ENCODE data around the gene HS3ST1.

DNA sequence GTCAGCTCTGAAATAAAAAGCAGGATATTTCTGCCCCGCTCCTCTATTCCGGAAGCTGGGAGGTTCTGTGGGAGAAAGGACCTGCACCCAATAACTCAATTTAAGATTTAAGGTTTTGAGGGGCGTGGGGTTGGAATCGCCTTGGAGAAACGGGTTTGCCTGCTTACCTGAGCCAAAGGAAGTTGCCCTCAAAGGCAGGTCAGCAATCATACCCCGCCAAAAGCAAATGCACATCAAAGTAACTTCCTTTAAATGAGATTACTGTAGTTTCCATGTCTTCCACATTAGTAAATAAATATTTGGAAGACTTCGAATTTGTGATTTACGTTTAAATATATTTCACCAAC lies 978 bp upstream of the HS3ST1 start:
- TF ChIP-seq, protein P1, sequence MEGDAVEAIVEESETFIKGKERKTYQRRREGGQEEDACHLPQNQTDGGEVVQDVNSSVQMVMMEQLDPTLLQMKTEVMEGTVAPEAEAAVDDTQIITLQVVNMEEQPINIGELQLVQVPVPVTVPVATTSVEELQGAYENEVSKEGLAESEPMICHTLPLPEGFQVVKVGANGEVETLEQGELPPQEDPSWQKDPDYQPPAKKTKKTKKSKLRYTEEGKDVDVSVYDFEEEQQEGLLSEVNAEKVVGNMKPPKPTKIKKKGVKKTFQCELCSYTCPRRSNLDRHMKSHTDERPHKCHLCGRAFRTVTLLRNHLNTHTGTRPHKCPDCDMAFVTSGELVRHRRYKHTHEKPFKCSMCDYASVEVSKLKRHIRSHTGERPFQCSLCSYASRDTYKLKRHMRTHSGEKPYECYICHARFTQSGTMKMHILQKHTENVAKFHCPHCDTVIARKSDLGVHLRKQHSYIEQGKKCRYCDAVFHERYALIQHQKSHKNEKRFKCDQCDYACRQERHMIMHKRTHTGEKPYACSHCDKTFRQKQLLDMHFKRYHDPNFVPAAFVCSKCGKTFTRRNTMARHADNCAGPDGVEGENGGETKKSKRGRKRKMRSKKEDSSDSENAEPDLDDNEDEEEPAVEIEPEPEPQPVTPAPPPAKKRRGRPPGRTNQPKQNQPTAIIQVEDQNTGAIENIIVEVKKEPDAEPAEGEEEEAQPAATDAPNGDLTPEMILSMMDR (IDR thresholded peaks at IDR 0.05 in 2 of 3, conservative IDR thresholded peaks at IDR 0.05 in 1 of 3; ENCODE audit: borderline replicate concordance in 1 of 3, insufficient read depth in 1 of 3, low read depth in 2 of 3, low read length in 2 of 3), result no peak
- TF ChIP-seq MAX (IDR thresholded peaks at IDR 0.05) (no peak), POLR2A (IDR thresholded peaks at IDR 0.05; ENCODE audit: borderline replicate concordance, extremely low read depth, insufficient read depth, insufficient read length) (no peak), EGR1 (IDR thresholded peaks at IDR 0.05; ENCODE audit: low read depth) (no peak), EZH2 (IDR thresholded peaks at IDR 0.05) (no peak), POLR2AphosphoS5 (IDR thresholded peaks at IDR 0.05; ENCODE audit: low read depth, low read length) (no peak), ZNF274 (IDR thresholded peaks at IDR 0.05; ENCODE audit: low read depth, low read length) (no peak), JUND (IDR thresholded peaks at IDR 0.05) (no peak)
- TF ChIP-seq, protein P2, sequence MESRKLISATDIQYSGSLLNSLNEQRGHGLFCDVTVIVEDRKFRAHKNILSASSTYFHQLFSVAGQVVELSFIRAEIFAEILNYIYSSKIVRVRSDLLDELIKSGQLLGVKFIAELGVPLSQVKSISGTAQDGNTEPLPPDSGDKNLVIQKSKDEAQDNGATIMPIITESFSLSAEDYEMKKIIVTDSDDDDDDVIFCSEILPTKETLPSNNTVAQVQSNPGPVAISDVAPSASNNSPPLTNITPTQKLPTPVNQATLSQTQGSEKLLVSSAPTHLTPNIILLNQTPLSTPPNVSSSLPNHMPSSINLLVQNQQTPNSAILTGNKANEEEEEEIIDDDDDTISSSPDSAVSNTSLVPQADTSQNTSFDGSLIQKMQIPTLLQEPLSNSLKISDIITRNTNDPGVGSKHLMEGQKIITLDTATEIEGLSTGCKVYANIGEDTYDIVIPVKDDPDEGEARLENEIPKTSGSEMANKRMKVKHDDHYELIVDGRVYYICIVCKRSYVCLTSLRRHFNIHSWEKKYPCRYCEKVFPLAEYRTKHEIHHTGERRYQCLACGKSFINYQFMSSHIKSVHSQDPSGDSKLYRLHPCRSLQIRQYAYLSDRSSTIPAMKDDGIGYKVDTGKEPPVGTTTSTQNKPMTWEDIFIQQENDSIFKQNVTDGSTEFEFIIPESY (IDR thresholded peaks at IDR 0.05; ENCODE audit: extremely low read depth, insufficient replicate concordance, low read length), result no peak
- TF ChIP-seq, protein P3, sequence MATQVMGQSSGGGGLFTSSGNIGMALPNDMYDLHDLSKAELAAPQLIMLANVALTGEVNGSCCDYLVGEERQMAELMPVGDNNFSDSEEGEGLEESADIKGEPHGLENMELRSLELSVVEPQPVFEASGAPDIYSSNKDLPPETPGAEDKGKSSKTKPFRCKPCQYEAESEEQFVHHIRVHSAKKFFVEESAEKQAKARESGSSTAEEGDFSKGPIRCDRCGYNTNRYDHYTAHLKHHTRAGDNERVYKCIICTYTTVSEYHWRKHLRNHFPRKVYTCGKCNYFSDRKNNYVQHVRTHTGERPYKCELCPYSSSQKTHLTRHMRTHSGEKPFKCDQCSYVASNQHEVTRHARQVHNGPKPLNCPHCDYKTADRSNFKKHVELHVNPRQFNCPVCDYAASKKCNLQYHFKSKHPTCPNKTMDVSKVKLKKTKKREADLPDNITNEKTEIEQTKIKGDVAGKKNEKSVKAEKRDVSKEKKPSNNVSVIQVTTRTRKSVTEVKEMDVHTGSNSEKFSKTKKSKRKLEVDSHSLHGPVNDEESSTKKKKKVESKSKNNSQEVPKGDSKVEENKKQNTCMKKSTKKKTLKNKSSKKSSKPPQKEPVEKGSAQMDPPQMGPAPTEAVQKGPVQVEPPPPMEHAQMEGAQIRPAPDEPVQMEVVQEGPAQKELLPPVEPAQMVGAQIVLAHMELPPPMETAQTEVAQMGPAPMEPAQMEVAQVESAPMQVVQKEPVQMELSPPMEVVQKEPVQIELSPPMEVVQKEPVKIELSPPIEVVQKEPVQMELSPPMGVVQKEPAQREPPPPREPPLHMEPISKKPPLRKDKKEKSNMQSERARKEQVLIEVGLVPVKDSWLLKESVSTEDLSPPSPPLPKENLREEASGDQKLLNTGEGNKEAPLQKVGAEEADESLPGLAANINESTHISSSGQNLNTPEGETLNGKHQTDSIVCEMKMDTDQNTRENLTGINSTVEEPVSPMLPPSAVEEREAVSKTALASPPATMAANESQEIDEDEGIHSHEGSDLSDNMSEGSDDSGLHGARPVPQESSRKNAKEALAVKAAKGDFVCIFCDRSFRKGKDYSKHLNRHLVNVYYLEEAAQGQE (IDR thresholded peaks at IDR 0.05; ENCODE audit: low read depth), result no peak

Measured in HCT116 (cell line).